HEK293 (cell line): Measurements from ENCODE around the gene CT45A1.

Experiments used
- OSR2 ChIP-seq: fragments of 450-650 bp; formaldehyde crosslinking; IDR thresholded peaks from 2 replicates; pipeline ENCODE4 v1.5.1; 2016; ENCODE audit warnings: missing biosample characterization, missing genetic modification characterization
- ZBTB8A ChIP-seq: fragments of 450-650 bp; formaldehyde crosslinking; IDR thresholded peaks from 2 replicates; pipeline ENCODE4 v1.5.1; 2016; ENCODE audit warnings: missing biosample characterization, missing genetic modification characterization
- ZNF354C ChIP-seq: fragments of 450-650 bp; formaldehyde crosslinking; IDR thresholded peaks from 2 replicates; pipeline ENCODE4 v1.5.1; 2016; ENCODE audit warnings: missing biosample characterization, missing genetic modification characterization, low read depth, borderline replicate concordance
- ZNF555 ChIP-seq: fragments of 450-650 bp; formaldehyde crosslinking; conservative IDR thresholded peaks from 2 replicates; pipeline ENCODE4 v1.5.1; 2017; ENCODE audit warnings: missing biosample characterization, mild to moderate bottlenecking, missing genetic modification characterization, inconsistent platforms
- ZNF660 ChIP-seq: fragments of 450-650 bp; IDR thresholded peaks from 2 replicates; pipeline ENCODE4 v1.5.1; 2018; ENCODE audit warnings: missing biosample characterization, mild to moderate bottlenecking, missing genetic modification characterization
- ZNF677 ChIP-seq: fragments of 450-650 bp; IDR thresholded peaks from 2 replicates; pipeline ENCODE4 v1.5.0; 2018; ENCODE audit warnings: missing biosample characterization, mild to moderate bottlenecking, missing genetic modification characterization, moderate library complexity
- ZNF776 ChIP-seq: fragments of 450-650 bp; formaldehyde crosslinking; IDR thresholded peaks from 2 replicates; pipeline ENCODE4 v1.5.0; 2017; ENCODE audit warnings: missing biosample characterization, missing genetic modification characterization, borderline replicate concordance
- TF ChIP-seq, protein P1 (sequence below): fragments of 450-650 bp; formaldehyde crosslinking; IDR thresholded peaks from 2 replicates; pipeline ENCODE4 v1.5.1; 2016; ENCODE audit warnings: missing biosample characterization, missing genetic modification characterization

DNA sequence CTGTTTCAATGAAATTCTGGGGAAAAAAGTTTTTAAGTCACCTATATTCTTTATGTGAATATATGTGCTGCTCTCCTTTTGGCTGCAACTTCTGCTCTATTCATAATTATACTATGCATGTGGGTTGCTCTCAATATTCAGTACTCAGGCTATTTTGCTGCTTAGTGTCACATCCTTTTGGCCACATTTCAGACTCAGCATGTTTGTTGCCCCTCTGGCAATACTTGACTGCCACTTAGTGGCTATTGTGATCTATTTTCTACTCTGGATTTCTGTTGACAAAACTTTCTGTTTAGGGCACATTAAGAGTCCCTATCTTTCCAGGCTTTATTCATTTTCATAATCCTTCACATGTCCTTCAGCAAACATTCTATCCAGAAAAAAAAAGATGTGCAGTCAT lies 15.8 kb upstream of the CT45A1 start:
- TF ChIP-seq ZNF677 (tag by site-specific recombination), result no peak
- no peak for TF ChIP-seq ZNF555
- TF ChIP-seq ZBTB8A (tag by site-specific recombination), result no peak
- no peak for TF ChIP-seq ZNF776 (tag by site-specific recombination)
- no peak for TF ChIP-seq ZNF354C
- TF ChIP-seq, protein P1, sequence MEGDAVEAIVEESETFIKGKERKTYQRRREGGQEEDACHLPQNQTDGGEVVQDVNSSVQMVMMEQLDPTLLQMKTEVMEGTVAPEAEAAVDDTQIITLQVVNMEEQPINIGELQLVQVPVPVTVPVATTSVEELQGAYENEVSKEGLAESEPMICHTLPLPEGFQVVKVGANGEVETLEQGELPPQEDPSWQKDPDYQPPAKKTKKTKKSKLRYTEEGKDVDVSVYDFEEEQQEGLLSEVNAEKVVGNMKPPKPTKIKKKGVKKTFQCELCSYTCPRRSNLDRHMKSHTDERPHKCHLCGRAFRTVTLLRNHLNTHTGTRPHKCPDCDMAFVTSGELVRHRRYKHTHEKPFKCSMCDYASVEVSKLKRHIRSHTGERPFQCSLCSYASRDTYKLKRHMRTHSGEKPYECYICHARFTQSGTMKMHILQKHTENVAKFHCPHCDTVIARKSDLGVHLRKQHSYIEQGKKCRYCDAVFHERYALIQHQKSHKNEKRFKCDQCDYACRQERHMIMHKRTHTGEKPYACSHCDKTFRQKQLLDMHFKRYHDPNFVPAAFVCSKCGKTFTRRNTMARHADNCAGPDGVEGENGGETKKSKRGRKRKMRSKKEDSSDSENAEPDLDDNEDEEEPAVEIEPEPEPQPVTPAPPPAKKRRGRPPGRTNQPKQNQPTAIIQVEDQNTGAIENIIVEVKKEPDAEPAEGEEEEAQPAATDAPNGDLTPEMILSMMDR (tag by site-specific recombination), result peak; percentile 11; the same call in 1 of the 2 replicates
- TF ChIP-seq ZNF660 (tag by site-specific recombination), result no peak
- no peak for TF ChIP-seq OSR2 (tag by site-specific recombination)
